Measurements from ENCODE around the gene TSKU. TPM values are rescaled to one million over a fixed set of nuclear protein-coding genes. Genes with fewer than 3 reads are reported as not detected.
"Not testable (repeated sequence)": the region's sequence is repeated elsewhere in the genome, so short reads cannot be mapped to it uniquely, and the experiment has no call there.

Gene TSKU
- polyA plus RNA-seq, 12 donors: 13.8 to 29.6 (median 18.7) TPM; not detected in 1

DNA sequence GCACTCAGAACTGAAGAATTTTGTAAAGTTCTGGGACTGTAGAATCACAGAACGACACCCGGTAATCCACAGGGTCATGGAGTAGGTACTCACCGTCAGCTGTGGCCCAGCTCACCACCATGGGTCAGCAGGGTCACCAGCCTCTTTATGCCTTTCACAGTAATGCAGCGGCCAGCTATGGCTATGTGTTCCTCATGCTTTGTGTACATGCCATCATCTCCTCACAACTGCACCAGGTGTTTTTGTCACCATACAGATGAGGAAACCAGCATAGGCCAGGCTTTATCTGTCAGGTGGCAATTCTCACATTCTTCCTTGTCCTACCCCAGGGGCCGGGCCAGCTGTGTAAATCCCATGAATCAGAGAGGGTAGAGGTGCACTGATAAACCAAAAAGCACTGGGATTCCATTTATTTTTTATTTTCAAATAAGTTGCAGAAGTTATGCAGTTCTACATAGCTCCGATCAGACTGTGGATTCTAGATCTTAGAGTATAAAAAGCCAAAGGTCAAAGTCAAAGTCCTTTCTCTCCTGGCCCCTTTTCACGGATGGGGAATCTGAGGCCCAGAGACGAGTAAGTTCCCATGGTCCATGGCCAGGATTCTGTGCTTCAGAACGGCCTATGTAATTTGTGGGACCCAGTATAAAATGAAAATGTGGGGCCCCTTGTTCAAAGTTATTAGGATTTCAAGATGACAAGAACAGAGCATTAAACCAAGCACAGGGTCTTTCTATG lies 17.5 kb downstream of the TSKU start:
- DNase-seq: no peak

DNA sequence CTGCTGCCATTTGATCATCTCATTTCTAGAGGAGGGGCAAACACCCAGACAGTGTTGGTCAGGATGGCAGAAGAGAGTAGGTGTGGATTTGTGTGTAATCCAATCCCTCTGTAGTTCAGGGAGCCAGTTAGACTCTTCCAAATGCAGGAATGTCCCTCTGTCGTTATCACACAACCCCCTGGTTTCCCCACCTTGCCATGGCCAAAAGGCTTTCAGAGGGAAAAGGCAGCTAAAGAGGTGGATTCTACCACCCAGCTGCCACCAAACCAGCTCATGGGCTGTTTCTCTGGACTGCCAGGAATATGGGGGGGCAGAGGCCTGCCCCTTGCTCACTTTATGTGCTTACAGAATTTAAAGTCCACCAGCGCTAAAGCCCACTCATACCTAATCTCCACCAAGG lies 18.1 kb downstream of the TSKU start:
- no peak for DNase-seq

DNA sequence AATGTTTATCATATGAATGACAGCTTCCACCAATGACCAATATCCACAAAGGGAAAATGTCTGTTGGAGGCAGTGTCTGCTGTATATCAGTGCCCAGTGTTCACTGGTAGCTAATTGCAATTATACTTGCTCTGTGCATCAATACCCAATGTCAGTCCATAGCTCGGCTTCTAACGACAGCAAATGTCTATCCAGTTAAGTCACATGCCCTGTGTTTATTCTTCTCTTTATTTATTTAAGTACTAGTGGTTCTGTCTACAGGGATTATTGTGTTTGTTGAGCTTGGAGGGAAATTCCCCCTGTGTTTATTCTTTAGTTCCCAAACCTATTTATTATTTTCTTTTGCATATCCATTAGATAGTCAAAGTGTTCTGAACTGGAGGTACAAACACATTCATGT lies 18.6 kb downstream of the TSKU start:
- no peak for DNase-seq

DNA sequence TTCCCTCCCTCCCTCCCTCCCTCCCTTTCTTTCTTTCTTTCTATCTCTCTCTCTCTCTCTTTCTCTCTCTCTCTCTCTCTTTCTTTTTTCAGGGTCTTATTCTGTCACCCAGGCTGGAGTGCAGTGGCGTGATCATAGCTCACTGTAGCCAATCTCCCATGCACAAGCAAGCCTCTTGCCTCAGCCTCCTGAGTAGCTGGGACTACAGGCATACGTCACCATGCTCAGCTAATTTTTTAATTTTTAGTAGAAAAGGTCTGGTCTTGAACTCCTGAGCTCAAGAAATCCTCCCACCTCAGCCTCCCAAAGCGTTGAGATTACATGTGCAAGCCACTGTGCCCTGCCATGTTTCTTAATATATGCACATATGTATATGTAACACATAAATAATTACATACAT lies 19.0 kb downstream of the TSKU start:
- no peak for DNase-seq

DNA sequence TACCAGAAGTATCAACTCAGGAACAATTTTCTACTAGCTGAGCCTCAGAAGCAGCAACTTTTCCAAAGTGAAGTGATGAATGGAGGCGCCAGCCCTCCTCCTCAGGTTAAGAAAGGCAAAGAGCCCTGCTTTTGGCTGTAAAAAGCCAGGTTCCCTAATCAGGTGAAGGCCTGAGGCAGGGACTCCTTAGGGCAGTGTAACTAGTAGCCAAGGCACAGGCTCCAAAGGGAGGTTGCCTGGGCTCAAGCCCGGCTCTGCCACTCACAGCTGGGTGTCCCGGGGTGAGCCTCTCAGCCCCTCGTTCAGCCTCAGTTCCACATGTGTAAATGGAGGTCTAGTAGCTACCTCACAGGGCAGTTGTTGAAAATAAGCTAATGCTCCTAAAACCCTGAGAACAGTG lies 19.5 kb downstream of the TSKU start:
- DNase-seq: no peak

DNA sequence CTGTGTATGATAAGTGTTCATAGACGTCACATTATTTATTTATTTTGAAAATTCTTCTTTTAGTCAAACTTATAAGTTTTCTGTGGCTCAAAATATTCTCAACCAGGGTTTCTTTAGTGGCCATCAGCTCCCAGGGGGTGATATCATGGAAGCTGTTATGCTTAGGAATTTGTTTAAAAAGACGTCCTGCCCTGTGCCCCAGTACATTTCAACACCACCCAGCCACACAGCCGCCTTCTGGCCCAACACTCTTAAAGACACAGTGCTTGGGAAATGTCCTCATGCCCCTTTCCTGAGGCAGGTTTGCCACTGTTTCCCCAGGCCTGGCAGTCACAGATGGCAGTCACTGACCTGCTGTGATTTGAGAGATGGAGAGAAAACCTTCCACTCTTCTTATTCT lies 19.9 kb downstream of the TSKU start:
- no peak for DNase-seq

DNA sequence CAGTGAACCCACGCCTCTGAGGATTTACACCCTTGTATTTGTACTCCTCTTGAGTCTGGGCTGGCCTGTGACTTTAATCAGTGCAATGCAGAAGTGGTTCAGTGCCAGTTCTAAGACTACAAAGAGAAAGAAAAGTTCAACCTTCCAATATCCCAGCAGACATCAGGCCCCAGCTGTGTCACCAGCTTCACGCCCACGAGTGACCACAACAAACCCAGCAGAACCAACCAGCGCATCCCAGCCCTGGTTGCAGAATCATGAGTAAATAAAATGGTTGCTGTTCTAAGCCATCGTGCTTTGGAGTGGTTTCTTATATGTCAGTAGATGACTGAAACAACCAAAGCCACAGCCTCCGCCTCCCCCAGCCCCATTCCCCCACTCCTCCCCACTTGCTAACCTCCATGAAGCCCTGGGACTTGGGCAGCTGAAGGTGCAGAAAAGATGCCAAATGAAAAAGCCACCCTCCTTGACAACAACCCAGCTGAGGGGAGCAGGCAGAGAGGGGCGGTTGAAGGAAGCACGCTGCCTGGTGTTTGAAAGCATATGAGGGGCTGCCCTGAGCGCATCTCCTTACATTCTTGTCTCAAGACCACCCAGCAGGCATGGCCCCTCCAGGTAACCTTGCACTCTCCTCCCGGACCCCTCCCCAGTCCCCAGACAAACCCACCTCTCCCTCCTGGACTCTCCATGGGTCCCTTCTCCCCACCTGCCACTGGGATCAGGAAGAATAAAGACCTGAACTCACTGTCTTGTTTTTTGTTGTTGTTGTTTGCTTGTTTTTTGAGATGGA lies 20.9 kb downstream of the TSKU start:
- no peak for DNase-seq

DNA sequence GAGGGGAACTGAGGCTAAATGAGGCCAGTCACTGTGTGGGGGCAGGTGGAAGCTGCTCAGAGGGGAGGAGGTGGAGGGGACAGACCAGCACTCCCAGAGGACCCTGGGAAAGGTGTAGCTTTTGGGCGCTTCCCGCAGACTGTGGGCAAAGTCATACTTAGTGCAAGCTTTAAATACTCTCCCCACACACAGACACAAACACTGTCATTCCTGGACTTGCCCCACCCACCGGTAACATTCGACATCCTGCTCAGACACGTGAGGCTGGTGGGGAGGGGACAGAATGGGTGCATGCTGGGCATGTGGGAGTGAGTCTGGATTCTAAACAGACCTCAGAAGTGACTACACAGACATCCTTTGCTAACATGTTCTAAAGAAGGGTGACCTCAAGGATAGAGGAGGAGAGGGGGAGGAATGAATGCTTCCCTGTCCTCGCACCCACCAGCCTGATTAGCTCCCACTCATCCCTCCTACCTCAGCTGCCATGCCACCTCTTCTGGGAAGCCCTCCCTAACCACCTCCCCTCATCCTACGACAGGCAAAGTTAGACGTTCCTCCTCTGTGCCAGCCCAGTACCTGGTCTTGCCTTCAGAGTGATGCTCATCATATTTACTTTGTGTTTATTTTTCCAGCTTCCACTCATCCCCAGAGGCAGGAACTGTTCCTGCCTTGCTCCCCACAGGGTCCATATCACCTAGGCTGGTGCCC lies 22.2 kb downstream of the TSKU start:
- no peak for DNase-seq

DNA sequence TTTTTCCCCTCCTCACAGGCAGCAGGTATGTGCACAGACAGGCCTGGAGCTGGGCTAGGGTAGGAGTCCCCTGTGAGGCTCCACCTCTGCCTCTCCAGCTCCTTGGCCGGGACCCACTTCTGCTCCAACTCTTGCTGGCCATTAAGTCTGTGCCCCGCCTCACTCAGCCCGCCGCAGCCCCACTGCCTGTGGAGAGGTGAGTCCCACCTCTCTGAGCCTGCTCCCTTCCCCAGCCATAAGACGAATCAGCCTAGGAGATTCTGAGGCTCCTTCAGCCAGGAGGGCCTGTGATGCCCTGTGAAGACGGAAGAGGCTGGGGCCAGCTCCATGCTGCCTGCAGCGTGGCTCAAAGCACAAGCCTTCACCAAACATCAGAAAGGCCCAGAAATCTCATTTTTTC lies 23.0 kb downstream of the TSKU start:
- DNase-seq: no peak

DNA sequence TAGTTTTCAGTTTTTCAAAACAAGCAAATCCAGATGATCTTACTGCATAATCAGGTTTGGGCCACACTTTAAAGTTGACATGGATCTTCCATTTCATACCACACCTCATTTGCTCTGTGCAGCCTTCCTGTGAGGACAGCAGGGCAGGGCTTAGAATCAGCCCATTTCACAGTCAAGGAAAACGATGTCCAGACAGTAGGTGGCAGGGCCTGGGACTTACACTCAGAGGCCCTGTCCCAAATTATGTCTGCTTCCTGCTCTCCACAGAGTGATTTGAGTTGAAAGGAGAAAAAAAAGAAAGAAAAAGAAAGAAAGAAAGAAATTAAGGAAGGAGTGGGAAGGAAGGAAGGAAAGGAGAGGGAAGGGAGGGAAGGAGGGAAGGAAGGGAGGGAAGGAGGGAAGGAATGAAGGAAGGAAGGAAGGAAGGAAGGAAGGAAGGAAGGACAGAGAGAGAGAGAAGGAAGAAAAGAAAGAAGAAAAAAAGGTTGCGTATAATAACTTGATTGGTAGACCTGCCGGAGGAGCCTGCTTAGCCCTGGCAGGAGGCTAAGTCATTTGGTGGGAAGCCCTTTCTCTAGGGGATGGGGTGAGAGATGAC lies 23.6 kb downstream of the TSKU start:
- no peak for DNase-seq

DNA sequence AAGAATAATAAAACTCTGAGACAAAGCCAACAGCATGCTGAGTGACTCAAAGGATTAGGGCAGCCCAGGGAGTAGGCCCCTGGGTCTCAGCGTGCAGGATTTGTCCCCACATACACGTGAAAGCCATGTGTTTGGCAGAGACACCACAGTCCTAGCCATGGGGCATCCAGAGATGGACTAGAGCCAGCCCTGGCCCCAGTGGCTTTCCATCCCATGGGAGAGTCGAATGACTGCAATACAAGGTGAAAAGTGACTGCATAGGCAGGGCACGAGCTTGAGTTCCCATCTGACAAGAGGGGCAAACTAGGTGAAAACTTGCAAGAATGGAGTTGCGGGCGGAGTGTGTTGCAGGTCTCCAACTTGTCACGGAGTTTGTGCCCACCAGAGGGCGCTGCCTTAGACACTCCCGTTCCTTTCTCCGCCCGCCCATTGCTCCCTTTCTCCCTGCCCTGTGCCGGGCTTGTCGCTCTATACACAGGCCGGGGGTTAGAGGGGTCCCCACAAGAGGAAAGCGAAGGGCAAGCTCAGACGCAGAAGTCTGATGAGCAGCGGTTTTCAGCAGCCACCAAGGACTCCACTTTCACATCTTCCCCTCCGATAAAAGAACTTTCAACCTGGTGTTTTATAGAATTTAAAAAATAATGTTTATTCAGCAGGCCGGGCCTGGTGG lies 24.2 kb downstream of the TSKU start:
- DNase-seq: peak; percentile 80

DNA sequence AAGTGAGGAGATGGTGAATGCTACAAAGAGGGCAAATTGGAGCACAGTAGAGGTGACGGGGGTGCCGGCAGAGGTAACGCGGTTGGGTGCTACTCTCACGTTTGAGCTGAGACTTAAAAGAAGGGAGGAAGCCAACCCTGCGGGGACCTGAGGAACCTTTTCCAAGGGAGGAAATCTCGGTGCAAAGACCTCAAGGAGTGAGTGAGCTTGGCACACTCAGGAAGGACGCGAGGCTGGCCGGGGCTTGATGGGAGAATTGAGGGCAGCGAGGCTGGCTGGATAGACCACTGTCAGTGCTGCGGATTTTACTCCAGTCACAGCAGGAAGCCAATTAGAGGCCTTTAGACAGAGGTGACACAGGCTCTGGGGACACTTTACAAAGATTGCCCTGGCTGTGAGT lies 25.0 kb downstream of the TSKU start:
- no peak for DNase-seq

DNA sequence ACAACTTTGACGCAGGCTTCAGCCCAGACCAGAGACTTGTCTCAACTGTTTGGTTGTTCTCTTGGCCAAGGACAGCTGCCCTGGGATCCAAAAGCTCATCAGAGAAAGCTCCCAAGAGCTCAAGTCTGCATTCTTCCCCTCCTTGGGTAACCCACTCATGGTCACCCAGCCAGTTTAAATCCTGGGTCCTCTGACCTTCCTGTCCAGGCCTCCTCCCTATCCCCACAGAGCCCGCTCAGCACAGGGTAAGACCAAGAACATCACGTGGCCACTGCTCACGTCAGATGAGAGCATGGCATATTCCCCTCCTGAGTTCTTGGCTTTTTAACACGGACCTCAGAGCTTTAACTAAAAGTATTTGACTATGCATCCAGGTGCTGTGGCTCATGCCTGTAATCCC lies 25.8 kb downstream of the TSKU start:
- DNase-seq: no peak

DNA sequence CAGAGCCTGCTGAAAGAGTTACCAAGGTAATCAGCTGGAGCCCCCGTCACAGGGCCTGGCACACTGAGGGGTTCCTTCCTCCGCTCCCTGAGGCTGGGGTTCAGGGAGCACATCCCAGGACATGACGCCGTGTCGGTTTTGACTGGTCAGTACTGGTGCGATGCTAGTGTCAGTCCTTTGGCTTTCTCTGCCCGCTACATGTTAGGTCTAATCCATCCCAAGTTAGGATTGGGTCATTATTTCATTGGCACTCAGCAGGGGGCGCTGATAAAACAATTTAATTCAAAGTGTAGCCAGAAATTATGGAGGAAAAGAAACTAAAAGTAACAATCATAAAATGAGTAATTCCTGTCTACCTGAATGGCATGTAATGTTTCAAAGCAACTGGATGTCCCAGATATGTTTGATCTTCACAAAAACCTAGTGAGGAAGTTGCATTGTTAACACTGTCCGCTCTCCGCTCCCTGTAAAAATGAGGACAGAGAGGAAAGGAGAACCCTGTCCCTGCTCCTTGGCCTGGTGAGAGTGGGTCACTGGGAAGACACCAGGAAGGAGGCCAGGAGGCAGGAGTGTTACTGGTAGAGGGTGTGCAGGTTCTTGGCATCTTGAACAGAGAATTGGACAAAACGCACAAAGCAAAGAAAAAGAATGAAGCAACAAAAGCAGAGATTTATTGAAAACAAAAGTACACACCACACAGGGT lies 27.1 kb downstream of the TSKU start:
- DNase-seq: no peak

DNA sequence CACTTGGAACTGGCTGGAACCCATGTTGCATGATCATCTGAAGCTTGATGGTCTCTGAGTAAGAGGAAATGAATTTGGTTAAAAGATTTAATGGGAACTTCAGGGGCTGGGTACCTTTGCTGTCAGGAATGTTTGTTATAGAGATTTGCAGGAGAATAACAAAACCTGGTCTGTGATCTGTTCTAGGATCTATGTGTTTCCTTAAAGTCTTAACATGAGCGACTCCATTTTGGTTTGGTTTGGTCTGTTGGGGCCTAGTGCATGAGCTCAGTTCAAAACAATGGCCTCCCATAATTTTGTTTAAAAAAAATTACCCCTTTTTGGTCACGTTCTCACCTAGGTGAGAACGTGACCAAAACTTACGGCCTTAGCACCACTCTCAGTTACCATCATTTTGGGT lies 28.1 kb downstream of the TSKU start:
- no peak for DNase-seq

DNA sequence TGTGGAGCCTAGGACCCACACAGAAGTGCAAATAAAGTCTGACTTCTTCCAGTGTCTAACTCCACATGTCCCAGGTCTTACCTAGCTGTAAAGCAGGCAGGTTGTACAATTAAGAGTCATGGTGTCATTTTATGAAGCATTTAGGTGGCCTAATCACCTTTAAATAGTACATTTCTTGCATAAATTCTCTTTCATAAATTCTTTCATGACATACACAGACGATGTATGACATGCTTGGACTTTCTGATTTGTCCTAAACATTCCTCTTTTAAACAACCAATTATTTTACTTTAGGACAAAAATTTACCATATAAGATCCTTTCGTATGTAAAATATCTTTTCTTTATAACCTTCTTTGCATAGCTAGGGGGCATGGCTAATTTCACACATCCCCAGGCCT lies 31.3 kb downstream of the TSKU start:
- DNase-seq: no peak

DNA sequence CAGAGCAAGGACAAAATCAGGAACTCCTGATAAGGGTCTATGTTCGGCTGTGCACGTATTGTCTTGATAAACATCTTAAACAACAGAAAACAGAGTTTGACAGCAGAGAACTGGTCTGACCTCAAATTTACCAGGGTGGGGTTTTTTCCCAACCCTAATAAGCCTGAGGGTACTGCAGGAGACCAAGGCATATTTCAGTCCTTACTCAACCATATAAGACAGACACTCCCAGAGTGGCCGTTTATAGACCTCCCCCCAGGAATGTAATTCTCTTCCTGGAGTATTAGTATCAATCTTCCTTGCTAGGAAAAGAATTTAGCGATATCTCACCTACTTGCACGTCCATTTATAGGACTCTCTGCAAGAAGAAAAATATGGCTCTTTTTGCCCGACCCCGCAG lies 32.5 kb downstream of the TSKU start:
- not testable (repeated sequence) for DNase-seq

DNA sequence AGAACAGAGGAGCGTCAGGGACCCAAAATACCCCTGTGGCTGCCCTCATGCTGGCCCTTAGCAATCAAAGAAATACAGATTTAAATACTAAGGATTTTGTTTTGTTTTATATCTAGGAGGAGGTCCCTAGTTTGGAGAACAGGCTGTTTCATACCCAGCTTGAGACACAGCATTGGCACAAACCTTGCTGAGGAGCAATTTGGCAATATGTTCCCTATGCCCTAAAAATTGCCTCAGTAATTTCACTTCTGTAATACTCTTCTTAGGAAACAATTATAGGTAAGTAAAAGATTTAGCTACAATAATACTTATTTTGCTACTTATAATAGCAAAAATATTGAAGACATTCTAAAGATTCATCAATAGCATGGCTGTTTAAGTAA lies 37.0 kb downstream of the TSKU start:
- no peak for DNase-seq

DNA sequence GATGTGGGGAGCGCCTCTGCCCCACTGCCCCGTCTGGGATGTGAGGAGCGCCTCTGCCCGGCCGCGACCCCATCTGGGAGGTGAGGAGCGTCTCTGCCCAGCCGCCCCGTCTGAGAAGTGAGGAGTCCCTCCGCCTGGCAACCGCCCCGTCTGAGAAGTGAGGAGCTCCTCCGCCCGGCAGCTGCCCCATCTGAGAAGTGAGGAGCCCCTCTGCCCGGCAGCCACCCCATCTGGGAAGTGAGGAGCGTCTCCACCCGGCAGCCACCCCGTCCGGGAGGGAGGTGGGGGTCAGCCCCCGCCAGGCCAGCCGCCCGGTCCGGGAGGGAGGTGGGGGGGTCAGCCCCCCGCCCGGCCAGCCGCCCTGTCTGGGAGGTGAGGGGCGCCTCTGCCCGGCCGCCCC lies 38.2 kb downstream of the TSKU start:
- not testable (repeated sequence) for DNase-seq

DNA sequence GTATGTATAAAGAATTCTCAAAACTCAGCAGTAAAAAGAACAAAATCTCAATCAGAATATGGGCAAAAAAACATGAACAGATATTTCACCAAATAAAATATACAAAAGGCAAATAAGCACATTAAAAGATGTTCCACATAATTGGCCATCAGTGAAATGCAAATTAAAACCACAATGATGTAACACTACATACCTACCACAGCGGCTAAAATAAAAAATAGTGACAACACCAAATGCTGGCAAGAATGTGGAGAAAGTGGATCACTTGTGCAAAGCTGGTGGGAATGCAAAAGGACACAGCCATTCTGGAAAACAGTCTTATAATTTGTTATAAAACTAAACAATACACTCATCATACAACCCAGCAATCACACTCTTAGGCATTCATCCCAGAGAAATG lies 39.2 kb downstream of the TSKU start:
- no peak for DNase-seq

DNA sequence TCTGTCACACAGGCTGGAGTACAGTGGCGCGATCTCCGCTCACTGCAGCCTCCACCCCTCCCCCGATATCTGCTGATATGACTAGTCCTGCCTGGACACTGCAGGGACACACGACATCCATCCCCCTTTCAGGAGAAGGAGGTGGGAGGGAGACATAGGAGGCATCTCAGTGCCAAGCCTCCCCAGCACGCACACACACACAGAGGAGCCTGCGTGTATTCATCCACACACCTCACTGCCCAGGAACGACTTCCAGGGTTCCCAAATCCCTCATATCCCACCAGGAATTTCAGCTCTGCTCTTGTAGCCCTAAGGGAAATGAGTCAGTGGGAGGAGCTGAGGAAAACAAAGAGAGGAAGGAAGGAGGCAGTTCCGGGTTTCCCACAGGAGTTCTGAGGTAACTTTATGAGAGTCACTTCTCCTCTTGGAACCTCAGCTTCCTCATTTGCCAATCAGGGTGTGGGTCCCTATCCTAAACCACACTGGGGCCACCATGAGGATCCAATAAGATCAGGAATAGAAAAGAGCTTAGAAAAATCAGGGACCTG lies 40.4 kb downstream of the TSKU start:
- DNase-seq: no peak

Data from muscle of arm (tissue), 12 donors.